T47D (cell line): ENCODE results near the gene LHX1.

Experiments used
- DNase-seq, 2 experiments: peaks; one replicate each; pipeline versions ENCODE4 v3.0.0 to v3.0.0-alpha.2; 2011 to 2012; ENCODE audit warnings: low read depth in 1 of 2, low spot score in 1 of 2
- JUND ChIP-seq: IDR thresholded peaks from 2 replicates; pipeline ENCODE4 v1.6.1; 2012; ENCODE audit warnings: low read depth
- in situ Hi-C: cut with HindIII; loops from 2 replicates; pipeline ENCODE4 v1.10.0; 2016; ENCODE audit warnings: low sequenced_read_pairs, low pct_unique_long_range_greater_than_20kb

LHX1 gene

DNA sequence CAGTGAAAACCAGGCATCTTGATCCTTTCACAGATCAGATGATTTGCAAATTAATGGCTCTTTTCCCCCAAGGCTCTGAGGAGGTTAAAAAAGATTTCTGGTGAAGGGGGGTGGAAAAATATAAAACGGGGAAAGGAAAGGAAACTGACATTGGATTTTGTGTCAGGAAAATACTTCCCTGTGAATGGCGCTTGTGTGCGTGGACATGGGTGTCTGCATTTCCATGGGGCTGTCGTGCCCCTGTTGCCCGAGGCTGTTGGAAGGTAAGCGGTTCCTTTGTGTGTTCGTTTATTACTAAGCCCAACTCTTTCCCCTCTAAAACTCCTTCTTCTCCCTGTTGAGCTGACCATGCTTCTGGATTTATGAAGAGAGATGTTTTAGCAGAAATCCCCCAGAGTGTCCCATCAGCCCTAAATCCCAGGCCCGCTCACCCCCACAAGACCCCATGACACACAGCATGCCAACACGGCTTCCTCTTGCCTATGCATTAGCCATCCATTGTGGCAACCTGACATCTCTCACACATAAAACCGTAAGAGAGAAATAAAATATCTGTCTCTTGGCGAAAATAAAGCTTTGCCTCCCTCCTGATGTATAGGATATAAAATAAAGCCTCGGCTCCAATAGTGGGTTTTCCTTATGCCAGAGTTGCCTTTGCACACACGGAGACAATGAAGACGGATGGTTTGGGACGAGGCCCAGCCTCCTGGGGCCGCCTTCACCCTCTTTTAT, 7.3 kb upstream of the LHX1 start:
- no peak for TF ChIP-seq JUND
- in situ Hi-C loops, result no loop called here
- no peak for DNase-seq

DNA sequence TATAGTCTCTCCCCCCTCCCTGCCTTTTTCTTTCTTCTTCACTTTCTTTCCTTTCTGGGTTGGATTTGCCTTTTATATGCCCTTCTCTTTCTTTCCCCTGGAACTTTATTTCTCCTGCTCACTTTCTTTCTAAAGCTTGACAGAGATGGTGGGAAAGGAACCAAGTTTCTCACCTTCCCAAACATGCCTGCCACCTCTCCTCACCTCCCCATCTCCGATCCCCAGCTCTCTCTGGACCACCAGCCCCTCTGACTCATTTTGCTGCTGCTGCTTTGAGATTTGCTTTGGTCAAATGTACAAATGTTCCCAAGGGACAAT, 6.7 kb upstream of the LHX1 start:
- DNase-seq, result no peak
- TF ChIP-seq JUND, result no peak
- in situ Hi-C loops, result no loop called here

DNA sequence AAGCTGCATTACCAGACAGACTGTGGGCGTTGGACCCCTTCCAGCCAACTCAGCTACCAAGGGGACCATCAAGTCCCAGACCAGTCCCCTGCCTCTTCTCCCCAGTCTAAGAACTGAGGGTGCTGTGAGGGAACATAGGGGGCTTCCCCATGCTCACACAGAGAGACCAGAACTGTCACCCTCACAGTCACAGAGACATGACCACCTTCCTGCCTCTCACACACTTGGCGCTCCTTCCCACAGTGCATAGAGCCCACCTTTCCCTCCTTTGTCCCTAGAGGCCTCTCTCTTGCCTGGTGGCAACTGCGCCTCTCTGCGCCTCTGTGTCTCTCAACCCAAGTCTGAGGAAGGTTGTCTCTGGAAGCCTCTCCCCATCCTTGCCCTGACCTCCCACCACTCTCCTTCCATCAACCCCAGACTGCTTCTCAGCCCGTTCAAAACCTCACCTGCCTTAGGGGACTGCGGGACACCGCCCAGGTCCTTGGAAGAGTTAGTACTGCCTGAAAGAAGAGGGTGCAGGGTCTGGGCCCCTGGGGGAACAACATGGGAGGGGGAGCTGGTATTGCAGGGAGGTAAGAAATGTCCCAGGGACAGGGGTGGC, 6.1 kb upstream of the LHX1 start:
- TF ChIP-seq JUND, result no peak
- no peak for DNase-seq
- in situ Hi-C loops, result no loop called here

DNA sequence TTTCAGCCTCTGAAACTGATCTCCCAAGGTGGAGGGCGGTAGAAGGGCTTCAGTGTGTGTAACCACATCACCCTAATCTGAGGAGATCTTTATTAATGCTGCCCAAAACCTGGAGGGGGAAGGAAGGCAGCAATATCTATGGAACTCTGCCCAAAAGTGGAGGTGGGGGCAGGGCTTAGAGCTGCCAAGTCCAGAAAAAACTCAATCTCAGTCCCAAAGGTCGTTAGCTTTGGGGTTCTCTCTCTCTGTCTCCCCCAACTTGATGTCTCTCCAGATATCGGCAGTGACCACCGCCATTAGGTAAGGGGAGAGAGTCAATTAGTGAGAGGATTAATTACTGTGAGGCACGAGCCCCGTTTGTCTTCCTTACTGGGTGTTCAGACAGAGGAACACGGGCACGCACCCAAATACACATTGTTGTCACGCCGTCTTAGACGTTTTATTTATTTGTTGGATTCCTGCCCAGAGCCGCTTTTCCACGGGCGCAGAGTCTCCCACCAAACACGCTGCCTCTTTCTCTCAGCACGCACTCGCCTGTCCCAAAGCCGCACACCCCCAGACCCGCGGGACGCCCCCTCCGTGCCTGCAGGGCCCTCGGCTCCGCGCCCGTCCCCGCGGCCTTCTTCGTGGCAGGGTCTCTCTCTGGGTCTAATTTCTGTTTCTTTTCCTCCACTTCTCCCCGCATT, 5.4 kb upstream of the LHX1 start:
- in situ Hi-C loops, result no loop called here
- TF ChIP-seq JUND, result no peak
- peak in 1 of 2 experiments; percentile 51 for DNase-seq

DNA sequence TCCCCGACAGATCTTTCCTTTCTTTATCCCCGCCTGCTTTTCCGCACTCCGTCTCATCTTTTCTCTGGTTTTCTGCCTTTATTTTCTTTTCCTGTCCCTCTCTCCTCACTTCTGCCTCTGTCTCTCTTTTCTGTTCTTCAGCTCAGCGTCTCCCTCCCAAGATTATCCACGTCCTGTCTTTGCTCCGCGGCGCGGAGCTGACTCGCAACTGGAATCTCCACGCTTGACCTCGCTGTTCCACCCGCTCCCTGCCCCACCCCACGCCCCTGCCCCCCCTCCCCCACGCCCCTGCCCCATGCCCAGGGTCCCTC, 4.9 kb upstream of the LHX1 start:
- no peak for TF ChIP-seq JUND
- in situ Hi-C loops, result no loop called here

DNA sequence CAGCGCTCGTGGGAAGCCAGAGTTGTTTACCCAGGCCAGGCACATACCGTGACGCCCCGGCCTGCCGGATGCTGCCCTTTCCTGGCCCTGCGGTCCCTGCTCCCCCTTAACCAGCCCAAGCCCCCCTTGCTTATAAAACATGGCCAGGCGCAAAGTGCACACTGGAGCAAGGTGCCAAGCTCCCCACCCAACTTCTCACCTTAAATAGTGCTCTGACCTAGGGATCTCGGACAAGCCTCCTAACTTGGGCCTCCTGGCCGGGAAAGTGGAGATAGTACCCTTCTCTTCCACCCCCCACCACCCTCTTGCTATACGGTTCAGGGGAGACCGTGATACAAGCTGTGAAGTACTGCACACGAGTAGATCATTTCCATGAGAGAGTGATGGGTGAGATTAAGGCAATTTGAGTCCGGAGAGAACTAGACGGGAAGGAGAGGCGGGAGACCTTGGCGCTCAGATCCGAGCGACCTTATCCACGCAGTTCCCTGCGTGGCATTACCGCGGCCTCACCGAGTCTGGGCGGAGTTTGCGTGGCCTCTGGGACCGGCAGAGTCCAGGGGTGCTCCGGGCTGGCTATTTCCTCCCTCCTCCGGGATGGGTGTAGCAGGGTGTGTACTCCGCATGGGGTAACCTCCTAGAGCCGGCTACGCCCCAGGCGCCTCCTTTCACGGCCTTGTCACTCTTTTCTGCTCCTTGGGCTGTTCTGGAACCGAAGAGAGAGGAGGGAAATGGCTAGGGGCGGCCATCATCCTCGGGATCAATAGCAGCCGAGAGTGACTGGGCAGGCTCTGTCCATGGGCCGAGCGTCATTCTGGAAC, 4.4 kb upstream of the LHX1 start:
- TF ChIP-seq JUND, result no peak
- in situ Hi-C loops, result no loop called here
- no peak for DNase-seq

More for the DNA sequence above, 4.9 kb upstream of the LHX1 start:
- DNase-seq, result no peak

- DNase-seq, result no peak
- no peak for TF ChIP-seq JUND
- in situ Hi-C loops, result no loop called here
Measured at GRCh38 chr17:36933512-36934143, 3.6 kb upstream of the LHX1 start.

DNA sequence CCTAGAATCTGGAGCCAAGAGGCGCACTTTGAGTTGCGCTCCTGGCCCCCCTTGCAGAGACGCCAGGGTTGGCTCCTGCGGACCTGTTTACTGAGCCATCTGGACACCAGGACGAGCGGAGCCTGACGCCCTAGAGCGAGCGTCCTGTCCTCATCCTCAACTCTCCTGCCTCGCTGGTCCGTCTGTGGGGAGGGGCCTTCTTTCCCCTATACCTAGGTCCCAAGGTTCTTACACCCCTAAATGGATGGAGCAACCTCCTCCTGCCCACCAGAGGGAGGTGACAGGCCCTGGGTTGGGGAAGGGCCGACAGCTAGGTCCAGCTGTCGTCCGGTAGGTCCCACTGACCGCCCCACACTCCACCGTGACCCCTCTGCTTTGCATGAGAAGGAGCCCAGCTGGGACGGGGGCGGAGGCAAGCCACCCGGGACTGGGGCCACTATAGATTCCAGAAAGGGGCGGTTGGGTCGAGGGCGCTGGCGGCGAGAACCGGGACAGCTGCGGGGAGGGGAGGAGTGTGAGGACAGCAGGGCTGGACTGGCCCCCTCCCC, 3.1 kb upstream of the LHX1 start:
- no peak for TF ChIP-seq JUND
- in situ Hi-C loops, result no loop called here
- no peak for DNase-seq

DNA sequence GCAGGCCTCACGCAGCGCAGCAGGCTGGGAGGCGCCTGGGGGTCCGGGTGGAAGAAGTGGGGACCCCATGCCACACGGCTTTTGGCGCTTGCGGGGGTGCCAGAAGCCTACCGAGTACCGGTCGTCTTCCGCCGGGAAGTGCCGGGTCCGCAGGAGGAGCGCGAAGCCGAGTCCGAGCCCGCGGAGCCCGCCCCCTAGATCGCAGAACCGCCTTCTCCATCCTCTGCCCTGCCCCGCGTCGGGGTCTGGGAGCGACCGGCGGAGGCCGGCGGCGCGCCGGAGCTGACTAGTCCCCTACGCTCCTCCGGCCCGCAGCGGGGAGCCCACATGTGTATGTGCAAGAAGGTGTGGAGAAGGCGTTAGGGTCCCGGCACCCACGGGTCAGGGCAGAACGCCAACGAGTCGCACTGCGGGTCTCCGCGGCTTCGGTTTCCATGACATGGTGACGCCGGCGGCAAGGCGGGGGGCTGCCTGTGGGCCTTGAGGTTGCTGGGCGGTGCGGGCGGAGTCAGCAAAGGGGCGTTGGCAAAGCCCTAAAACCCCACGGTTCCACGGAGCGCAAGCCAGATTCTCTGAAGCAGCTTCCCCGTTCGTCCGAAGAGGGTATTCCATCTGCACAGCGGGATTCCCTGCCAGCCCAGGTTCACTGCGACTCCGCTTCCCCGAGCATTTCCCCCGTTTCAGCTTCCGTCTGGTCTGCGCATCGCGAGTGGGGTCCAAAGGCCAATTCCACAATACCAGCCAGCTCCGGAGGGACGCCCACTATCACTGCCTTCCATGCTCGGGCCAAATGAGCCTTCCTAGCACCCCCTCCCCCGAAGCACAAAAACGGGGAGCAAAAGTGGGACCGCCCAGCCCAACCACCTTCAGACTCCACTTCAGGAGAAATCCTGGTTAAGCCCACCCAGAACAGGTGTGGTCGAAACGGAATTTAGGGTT, 2.3 kb upstream of the LHX1 start:
- TF ChIP-seq JUND, result no peak
- in situ Hi-C loops, result no loop called here
- no peak for DNase-seq

GRCh38 chr17:36935671-36936454, 1.4 kb upstream of the LHX1 start:
- no peak for TF ChIP-seq JUND
- peak; percentile 53 to 86 for DNase-seq
- in situ Hi-C loops, result no loop called here
